ENCODE results near the gene SLC25A12. TPM values are rescaled to one million over a fixed set of nuclear protein-coding genes. Genes with fewer than 3 reads are reported as not detected.
A peak's percentile ranks its signal among the peaks of the same experiment; 100 is the strongest.

SLC25A12 gene
- total and polyA plus RNA-seq, 2 of the 13 experiments (the other 11 are each of a cell fraction or from before 2014, with no cell fraction given), result 8.1 to 15.9 TPM

- peak; percentile 61; the same call in 1 of the 2 replicates for TF ChIP-seq GLI4 (CRISPR knock-in tag; IDR thresholded peaks at IDR 0.05; ENCODE audit: borderline replicate concordance)
- TF ChIP-seq ZNF556 (CRISPR knock-in tag; IDR thresholded peaks at IDR 0.05; ENCODE audit: borderline replicate concordance), result 0 out of 2 replicates have a peak, but pooled peaks have one; percentile 29
- 0 out of 2 replicates have a peak, but pooled peaks have one; percentile 59 for TF ChIP-seq ZNF749 (CRISPR knock-in tag; IDR thresholded peaks at IDR 0.05; ENCODE audit: borderline replicate concordance)
- TF ChIP-seq FOSL2 (CRISPR knock-in tag; IDR thresholded peaks at IDR 0.05), result peak; percentile 55
- peak; percentile 85 for TF ChIP-seq THAP11 (CRISPR knock-in tag; IDR thresholded peaks at IDR 0.05)
- TF ChIP-seq CREM (IDR thresholded peaks at IDR 0.05), result peak; percentile 97
- TF ChIP-seq CREM (CRISPR knock-in tag; IDR thresholded peaks at IDR 0.05), result peak; percentile 59; the same call in 1 of the 2 replicates
- no peak for TF ChIP-seq CTCF (CRISPR knock-in tag; IDR thresholded peaks at IDR 0.05)
- peak; percentile 75 for TF ChIP-seq ZNF292 (CRISPR knock-in tag; IDR thresholded peaks at IDR 0.05; ENCODE audit: borderline replicate concordance, low read depth)
- peak; percentile 79 for TF ChIP-seq PHF21A (CRISPR knock-in tag; IDR thresholded peaks at IDR 0.05)
- peak; percentile 73 for TF ChIP-seq NFYC (CRISPR knock-in tag; IDR thresholded peaks at IDR 0.05)
- no peak for TF ChIP-seq ZNF564 (CRISPR knock-in tag; IDR thresholded peaks at IDR 0.05)
- TF ChIP-seq ZSCAN31 (CRISPR knock-in tag; IDR thresholded peaks at IDR 0.05; ENCODE audit: low read depth), result peak; percentile 81
- TF ChIP-seq ARID2 (CRISPR knock-in tag; IDR thresholded peaks at IDR 0.05; ENCODE audit: borderline replicate concordance), result peak; percentile 5; the same call in 1 of the 2 replicates
- TF ChIP-seq YY1 (IDR thresholded peaks at IDR 0.05; ENCODE audit: insufficient read depth, insufficient replicate concordance, low read depth, low read length), result peak; percentile 86
- TF ChIP-seq TFDP2 (CRISPR knock-in tag; IDR thresholded peaks at IDR 0.05), result peak; percentile 95
- TF ChIP-seq ZNF879 (CRISPR knock-in tag; IDR thresholded peaks at IDR 0.05), result peak; percentile 56; the same call in 1 of the 2 replicates
- no peak for TF ChIP-seq ZNF530 (CRISPR knock-in tag; IDR thresholded peaks at IDR 0.05; ENCODE audit: low read depth)
- TF ChIP-seq CHCHD3 (CRISPR knock-in tag; IDR thresholded peaks at IDR 0.05), result no peak
- TF ChIP-seq SAP130 (CRISPR knock-in tag; IDR thresholded peaks at IDR 0.05; ENCODE audit: low read depth), result peak; percentile 92
- peak in 1 of 2 experiments; percentile 63; a peak in 3 of 4 replicates for TF ChIP-seq KLF16 (CRISPR knock-in tag; IDR thresholded peaks at IDR 0.05)
- 0 out of 2 replicates have a peak, but pooled peaks have one; percentile 20 for TF ChIP-seq HINFP (CRISPR knock-in tag; IDR thresholded peaks at IDR 0.05; ENCODE audit: low read depth)
- TF ChIP-seq BRD4 (CRISPR knock-in tag; IDR thresholded peaks at IDR 0.05), result peak; percentile 76; the same call in 1 of the 2 replicates
- peak; percentile 88; the same call in 1 of the 2 replicates for TF ChIP-seq ZNF704 (CRISPR knock-in tag; IDR thresholded peaks at IDR 0.05; ENCODE audit: borderline replicate concordance)
Observed at GRCh38 chr2:171922230-171923022, 28.4 kb upstream of the SLC25A12 start, which contains the start of gene HAT1 (continued).
